Skin epidermis (tissue), 12 donors: ENCODE data around the gene PDGFB.

ENCODE experiments used
- H3K27ac ChIP-seq, 21 experiments: fragments of 200-600 bp; sonication (generic) in 11 of 21; one replicate each; pipeline ENCODE4 v1.5.0; 2020; ENCODE audit warnings: mild to moderate bottlenecking in 3 of 21, inconsistent platforms in 2 of 21, moderate library complexity in 2 of 21
- H3K4me3 ChIP-seq, 7 experiments: fragments of 200-600 bp; sonication (generic) in 2 of 7; one replicate each; pipeline ENCODE4 v1.5.0; 2020; ENCODE audit warnings: inconsistent platforms in 2 of 7, mild to moderate bottlenecking in 2 of 7, moderate library complexity in 1 of 7

PDGFB gene

DNA sequence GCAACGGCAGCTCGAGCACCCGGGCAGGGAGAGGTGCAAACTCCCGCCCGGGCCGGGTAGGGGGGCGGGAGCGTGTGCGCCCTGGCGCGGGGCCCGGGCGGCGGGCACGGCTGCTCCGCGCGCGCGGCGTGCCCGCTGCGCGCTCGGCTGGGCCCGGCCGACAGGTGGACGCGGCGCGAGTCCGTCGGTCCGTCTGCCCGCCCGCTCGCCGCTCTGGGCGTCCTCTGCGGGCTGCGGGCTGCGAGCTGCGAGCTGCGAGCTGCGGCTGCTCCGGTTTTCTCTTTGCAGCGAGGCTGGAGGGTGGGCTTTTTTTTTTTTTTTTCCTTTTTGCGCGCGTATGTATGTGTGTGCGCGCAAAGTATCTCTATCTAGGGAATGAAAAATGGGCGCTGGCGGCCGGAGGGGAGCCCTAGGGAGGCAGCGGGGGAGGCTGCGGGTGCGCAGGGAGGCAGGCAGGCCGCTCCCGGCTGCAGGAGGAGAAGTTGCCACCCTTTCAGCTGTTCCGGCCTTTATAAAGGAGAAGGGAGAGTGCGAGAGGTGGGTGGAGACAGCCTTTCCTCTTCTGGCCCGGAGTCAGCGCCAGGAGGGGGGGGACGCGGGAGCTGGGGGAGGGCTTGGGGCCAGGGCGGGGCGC, at the start of gene PDGFB:
Gene PDGFB (minus strand): TSS at position 487 of the 634 bp plus-strand sequence. CDS start 1,019 bp downstream, outside the sequence.
- Histone ChIP-seq H3K27ac (peak within 1 kb of the TSS; percentile 42 to 92 (median 79)), H3K4me3 (peak within 1 kb of the TSS; percentile 38 to 64 (median 56))

DNA sequence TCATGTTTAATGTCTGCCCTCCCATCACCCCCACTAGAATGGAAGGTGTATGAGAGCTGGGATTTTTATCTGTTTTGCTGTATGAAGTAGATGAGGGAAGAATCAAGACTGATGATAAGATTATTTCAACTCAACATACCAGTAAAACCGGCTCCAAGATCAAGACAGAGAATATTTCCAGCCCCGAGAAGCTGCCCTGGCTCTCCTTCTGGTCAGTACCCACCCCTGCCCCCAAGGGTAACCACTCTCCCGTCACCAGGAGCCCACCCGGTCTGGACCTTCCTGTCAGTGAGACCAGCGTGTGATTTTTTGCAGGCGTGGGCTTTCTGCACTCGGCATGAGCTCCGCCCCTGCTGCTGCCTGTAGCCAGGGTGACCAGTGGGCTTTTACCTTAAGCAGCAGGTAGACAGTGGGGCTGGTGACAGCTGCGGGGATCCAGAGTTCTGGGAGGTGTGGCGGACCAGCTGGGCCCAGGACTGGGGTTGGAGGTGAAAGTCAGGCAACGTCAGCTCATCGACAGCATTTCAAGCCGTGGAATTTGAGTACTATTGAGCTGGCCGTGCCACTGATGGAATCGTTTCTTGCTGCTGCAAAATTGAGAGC, 49.1 kb upstream of the PDGFB start:
- H3K4me3 ChIP-seq = no peak overlapping the region

DNA sequence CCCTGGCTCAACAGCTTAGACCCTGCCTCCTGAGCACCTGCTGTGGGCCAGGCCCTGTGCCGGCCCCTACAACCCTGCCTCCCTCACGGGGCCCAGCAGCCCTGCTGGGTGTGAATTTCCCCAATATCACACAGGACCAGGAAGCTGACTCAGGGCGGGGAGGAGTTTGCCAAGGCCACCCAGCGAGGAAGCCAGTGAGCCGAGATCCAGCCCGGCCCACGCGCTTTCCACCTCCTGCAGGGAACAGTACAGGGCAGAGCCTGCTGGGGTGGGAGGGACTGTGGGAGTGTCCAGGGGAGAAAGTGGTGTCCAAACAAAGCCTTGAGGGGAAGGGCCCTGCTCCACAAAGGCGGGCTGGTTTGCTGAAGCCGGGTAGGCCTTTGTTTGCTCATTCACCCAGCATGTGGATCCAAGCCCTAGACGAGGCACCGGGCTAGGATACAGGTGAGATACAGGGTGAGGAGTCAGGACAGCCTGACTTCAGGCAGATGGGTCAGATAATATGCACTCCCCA, 47.8 kb upstream of the PDGFB start:
- Histone ChIP-seq H3K4me3 (no peak overlapping the region), H3K27ac (peak overlapping the region; percentile 41 to 86 (median 74))

More for the DNA sequence above, 49.1 kb upstream of the PDGFB start:
- peak overlapping the region in 2 of 21 experiments; percentile 26 to 86 for H3K27ac ChIP-seq

DNA sequence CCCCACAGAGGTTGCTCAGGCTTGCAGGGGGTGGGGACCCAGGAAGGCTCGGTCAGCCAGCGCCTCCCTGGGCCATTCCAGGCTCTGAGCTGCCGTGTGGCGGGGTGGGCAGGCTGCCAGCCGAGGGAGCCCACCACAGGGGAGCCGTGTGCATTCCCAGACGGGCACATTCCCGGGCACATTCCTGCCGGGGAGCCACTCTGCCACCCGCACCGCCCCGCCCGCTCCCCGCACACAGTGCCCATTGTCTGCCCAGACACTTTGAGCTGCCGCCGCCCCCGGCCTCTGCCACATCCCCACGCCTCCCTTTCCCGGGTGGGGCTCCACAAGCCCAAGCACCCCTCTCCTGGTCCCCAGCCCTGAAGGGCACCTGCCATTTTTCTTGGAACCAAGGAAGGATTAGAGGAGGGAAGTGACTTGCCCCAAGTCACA, 47.3 kb upstream of the PDGFB start:
- H3K27ac ChIP-seq = peak overlapping the region; percentile 41 to 86 (median 74)
- no peak overlapping the region for H3K4me3 ChIP-seq

DNA sequence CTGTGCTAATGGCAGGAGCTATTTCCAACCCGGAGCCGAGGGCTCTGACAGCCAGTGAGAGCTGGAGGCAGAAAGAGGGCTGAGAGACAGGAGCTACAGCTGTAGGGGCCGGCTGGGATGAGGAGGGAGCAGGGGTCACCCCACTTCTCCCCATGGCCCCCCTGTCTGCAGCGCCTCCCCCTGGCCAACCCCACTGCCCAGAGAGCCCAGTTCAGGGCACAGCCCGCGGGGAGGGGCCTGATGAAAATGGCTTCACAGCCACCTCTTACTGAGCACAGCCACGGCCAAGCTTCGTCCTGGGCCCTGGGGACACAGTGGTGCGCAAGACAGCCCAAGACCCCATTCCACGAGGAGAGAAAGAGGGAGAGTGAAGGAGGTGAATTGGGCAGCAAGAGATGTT, 46.7 kb upstream of the PDGFB start:
- H3K4me3 ChIP-seq = no peak overlapping the region
- peak overlapping the region in 20 of 21 experiments; percentile 1 to 86 (median 74) for H3K27ac ChIP-seq

DNA sequence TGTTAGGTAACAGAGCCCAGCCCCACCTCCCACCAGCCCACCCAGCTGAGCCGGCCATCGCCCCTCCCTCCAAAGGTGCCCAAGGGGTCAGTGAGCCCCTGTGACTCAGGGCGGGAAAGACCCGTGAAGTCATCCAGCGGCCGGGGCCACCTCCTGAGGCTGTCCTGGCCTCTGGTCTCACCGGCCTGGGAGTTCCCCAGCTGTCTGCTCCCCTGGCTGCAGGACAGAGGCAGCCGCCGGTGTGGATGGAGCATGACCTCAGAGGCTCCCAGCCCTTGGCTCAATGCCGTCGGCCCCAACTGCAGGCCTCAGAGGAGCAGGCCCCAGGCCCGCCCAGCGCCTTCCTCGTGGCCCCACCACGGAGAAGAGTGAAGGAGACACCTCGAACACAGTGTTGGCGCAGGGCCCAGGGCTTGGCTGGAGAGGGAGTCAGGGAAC, 46.0 kb upstream of the PDGFB start:
- Histone ChIP-seq H3K4me3 (no peak overlapping the region), H3K27ac (peak overlapping the region in 9 of 21 experiments; percentile 1 to 86 (median 74))

DNA sequence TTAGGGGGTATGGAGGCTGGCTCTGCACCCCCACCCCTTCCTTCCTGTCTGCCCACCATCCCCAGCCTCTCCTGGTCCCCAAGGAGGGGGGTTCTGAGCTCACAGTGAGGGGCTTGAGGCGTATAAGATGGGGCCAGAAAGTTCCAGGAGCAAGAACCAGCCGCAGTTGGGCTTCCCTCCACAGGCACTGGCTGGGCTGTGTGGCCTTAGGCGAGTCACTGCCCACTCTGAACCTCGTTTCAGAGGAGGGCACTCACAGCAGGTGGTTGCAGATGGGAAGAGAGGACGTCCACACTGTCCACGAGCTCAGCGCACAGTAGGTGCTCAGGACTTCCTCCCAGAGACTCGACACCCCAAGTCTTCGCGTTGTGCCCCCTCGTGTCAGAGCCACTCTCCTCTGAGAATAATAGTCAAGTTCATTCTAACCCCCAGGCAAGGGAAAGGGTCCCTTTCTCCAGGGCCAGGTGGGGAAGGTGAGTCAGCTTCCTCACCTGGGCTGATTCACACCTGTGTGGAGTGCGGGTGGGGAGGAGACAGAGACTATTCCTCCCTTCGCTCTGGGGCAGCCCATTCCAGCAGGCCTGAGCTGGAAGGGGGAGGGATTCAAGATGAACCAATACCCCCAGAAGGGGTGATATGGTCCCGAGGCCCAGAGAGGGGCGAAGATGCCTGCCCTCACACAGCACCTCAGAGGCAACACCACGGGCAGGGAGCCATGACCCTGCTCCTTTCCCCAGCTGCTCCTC, 45.4 kb upstream of the PDGFB start:
- H3K27ac ChIP-seq = peak overlapping the region in 7 of 21 experiments; percentile 30 to 86 (median 76)

DNA sequence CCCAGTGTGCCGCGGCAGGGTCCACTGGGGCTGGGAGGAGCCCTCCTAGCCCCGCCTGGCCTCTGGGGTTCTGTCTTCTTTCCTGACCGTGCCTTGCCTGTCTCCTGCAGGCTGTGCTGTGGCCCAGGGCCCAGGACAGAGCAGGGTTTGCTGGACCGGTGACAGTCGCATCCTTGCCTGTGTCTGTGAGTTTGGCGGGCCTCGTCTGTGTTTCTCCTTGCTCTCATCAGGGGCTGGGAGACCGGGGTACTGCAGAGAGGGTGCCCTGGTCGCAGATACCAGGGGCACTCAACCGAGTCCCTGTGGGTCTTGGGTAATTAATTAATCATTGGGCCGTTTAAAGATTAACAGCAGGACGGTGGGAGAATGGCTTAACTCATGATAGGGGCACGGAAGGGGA, 44.8 kb upstream of the PDGFB start:
- H3K4me3 ChIP-seq = no peak overlapping the region

More for the DNA sequence above, 45.4 kb upstream of the PDGFB start:
- no peak overlapping the region for H3K4me3 ChIP-seq

DNA sequence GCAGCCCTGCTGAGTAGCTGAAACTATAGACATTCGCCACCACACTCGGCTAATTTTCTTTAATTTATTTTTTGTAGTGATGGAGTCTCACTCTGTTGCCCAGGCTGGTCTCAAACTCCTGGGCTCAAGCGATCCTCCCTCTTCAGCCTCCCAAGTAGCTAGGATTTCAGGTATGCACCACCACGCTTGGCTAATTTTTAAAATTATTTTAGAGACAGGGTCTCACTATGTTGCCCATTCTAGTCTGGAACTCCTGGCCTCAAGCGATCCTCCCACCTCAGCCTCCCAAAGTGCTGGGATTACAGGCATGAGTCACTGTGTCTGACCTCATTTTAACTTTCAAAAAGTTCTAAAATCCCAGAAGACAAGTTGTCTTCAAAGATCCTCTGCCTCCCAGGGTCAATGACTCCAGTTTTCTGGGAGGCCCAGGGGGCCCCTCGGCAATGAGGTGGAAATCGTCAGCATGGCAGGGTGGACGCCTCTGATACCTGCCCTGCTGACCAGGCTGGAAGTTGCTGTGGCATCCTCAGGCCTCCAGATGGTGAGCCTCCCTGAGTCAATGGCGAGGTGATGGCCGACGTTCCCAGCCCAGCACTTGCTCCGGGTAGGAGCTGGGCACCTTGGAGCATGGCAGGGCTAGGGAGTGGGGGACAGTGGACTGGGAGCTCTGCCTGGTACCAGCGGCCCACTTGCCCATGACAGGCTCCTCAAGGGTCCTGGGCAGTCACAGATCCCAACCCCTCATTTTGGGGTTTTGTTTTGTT, 43.5 kb upstream of the PDGFB start:
- Histone ChIP-seq H3K4me3 (no peak overlapping the region), H3K27ac (peak overlapping the region in 3 of 21 experiments; percentile 7 to 24 (median 12))

More for the DNA sequence above, 44.8 kb upstream of the PDGFB start:
- no peak overlapping the region for H3K27ac ChIP-seq

DNA sequence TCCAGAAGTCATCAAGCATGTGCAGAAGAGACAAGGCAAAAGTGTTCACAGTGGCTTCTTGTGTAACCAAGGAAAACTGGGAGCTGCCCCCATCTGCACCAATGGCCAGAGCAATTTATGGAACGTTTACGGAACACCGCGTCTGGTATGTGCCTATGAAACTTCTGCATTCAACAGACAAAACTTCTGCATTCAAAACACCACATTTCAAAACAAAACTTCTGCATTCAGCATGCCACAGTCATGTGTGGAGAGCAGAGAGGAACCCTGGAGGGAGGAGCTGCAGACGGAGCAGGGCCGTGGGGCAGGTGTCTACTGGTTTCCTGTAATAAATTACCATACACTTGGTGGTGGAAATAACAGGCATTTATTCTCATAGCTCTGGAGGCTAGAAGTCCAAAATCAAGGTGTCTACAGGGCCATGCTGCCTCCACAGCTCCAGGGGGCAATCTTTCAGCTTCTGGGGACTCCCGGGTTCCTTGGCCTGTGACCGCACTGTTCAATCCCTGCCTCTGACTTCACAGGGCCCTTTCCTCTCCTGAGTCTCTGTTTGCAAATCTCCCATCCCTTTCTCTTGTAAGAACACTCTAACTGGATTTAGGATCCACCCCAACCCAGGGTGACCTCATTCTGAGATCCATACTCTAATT, 42.4 kb upstream of the PDGFB start:
- H3K4me3 ChIP-seq = no peak overlapping the region
- H3K27ac ChIP-seq = peak overlapping the region in 9 of 21 experiments; percentile 20 to 73 (median 29)

DNA sequence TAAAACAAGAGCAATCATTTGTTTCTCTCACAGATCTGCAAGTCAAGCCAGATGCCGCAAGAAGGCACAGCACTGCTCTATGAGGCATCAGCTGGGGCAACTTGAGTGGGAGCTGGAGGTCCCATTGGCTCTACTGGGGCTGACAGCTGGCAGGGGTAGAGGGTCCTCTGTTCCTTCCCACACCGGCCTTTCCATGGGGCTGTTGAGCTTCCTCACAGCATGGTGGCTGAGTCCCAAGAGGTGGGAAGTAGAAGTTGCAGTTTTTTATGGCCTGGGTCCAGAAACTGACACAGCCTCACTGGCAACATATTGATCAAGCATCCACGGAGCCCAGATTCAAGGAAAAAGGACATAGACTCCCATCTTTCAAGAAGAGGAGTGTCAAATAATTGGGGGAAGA, 40.2 kb upstream of the PDGFB start:
- Histone ChIP-seq H3K27ac (no peak overlapping the region), H3K4me3 (no peak overlapping the region)

DNA sequence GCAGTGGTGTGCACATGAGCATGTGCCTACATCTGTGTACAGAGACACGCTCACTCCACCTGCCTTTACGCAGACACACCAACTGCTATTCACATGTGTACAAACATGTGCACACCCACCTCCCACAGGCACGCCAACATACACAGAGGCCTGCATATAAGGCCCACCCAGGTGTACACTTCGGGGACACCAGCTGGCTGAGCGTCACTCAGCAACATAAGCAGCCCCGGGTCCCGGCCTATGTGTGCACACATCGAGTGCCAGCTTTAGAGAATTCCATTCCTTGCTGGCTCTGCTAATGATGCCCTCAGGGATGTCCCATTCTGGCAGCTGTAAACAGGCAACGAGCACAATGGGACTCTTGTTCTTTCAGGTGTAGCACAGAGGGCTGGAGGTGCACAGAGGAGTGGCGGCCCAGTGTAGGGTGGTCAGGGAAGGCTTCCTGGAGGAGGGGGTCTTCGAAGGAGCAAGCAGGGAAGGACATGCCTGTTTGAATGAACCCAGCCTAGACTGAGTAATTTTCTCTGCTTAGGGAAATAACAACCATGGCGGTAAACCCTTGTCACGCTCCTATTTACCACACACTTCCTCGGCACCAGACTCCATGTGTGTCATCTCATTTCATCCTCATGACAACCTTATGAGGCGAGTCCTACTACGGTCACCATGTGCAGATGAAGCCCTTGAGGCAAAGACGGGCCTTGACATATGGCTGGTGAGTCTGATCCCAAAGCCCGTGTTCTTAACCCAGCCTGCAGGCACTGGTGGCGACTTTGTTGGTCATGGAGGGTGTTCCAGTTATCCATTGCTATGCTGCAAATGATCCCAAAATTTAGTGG, 39.6 kb upstream of the PDGFB start:
- H3K4me3 ChIP-seq = no peak overlapping the region
- H3K27ac ChIP-seq = peak overlapping the region in 9 of 21 experiments; percentile 18 to 69 (median 65)

DNA sequence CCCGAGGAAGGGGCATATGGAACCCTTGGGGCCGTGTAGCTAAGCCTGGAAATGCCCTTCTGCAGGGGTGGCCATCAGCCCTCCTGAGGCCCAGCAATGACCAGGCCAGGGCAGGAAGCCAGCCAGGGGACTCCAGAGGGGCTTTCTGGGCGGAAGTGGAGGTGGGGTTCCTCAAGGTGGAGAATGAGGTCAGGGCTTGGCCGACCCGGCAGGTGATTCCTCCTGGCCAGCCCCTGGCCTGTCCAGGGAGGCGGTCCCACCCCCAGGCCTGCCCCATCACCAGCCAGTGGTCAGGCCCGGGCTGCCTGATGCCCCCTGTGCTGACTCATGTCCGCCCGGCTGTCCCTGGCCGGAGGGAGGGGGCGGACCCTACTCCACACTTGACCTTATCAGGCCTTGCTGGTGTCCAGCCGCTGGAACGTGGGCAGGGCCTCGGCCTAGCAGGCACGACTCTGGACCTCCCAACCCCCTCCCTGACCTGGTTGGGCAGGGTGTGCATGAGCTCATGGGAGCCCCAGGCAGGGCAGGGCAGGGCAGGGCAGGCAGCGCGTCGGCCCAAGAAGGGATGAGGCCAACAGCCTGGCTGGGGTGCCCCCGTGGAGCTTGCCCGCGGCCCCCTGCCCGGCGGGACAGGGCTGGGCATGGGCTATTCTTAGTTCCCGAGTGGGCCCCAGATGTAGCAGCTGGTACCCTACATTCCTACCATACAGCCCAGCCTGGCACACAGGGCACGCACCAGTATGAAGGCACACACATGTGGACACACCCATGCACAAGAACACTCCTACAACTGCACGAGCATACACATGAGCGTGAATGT, 38.8 kb upstream of the PDGFB start:
- H3K4me3 ChIP-seq = no peak overlapping the region
- peak overlapping the region in 19 of 21 experiments; percentile 6 to 69 (median 52) for H3K27ac ChIP-seq

DNA sequence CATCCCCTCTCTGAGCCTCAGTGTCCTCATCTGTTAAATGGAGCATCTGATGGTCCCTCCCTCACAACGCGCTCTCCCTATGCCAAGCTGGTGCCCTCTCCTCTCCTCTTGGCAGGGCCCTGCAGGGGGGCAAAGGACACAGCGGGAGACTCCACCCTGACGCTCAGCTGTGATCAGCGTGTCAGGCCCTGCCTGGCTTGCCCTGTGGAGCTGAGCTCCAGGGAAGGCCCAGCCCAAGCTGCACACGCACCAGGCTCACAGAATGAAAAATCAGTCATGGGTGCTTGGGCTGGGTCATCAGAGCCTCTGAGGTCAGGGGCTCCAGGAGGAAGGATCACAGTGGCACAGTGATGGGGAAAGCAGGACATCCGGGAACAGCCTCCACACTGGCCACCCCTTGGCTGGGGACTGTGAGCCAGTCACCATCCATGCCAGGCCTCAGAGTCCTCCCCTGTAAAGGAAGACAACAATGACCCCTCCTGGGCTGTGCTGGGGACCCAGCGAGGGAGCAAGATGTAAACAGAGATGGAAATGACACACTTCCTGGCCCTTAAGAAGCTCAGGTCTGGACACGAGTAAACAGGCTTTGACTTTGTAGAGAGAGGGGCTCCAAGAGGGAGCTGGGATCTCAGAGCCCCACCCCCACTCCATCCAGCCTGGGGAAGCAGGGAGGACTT, 38.0 kb upstream of the PDGFB start:
- Histone ChIP-seq H3K4me3 (no peak overlapping the region), H3K27ac (peak overlapping the region in 20 of 21 experiments; percentile 6 to 69 (median 51))

DNA sequence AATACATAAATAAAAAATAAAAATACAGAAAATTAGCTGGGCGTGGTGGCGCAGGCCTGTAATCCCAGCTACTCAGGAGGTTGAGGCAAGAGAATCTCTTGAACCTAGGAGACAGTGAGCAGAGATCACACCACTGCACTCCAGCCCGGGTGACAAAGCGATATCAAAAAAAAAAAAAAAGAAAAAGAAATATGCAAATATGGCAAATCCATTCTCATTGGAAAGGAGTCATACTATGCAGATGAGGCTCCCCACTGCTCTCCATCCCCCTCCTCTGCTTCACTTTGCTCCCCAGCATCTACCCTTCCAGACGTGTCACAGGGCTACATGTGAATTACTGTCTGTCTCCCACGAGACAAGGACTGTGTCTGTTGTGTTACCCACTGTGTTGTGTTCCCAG, 36.3 kb upstream of the PDGFB start:
- H3K27ac ChIP-seq = peak overlapping the region in 2 of 21 experiments; percentile 31 to 41
- H3K4me3 ChIP-seq = no peak overlapping the region

DNA sequence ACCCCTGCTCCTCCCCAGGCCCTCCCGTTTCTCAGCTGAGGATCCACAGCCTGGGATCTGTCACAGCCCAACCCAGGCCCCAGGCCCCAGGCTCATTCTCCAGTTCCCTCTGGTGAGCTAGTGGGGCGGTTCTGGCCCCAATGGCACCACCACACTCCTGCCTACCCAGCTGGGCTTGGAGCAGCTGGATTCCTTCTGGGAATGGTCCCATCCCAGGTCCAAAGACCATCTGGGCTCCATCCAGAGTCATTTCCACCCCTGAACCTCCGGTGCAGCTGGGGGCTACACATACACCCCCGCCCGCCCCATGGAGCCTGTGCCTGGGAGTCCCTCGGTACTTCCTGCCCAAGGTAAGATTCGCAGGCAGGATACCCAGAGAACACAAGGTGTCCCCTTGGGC, 35.5 kb upstream of the PDGFB start:
- H3K27ac ChIP-seq = peak overlapping the region in 4 of 21 experiments; percentile 17 to 56 (median 35)

More for the DNA sequence above, 35.5 kb upstream of the PDGFB start:
- H3K4me3 ChIP-seq = no peak overlapping the region
